Motor neuron (in vitro differentiated cells): ENCODE results near the gene KDM1B. TPM values are rescaled to one million over a fixed set of nuclear protein-coding genes. Genes with fewer than 3 reads are reported as not detected.

Experiments
- ATAC-seq, 8 experiments: fragments of 200-7000 bp; cut with Tn5 transposase; replicated peaks in 6 of 8; 2 replicates each; pipeline ENCODE4 v1.8.0; 2021; ENCODE audit warnings: mild to moderate bottlenecking in 8 of 8, moderate library complexity in 8 of 8
- H3K27ac ChIP-seq, 2 donors: fragments of 250-450 bp; sonication (Bioruptor Pico); 2 replicates each; pipeline ENCODE4 v1.9.0; 2021; ENCODE audit warnings: antibody characterized with exemption in 2 of 2, mild to moderate bottlenecking in 2 of 2, moderate library complexity in 1 of 2
- H3K4me1 ChIP-seq, 2 donors: fragments of 250-450 bp; sonication (Bioruptor Pico); replicated peaks in 1 of 2; 2 replicates each; pipeline ENCODE4 v1.6.1; 2021; ENCODE audit warnings: antibody characterized with exemption in 2 of 2, mild to moderate bottlenecking in 2 of 2, moderate library complexity in 1 of 2
- H3K4me3 ChIP-seq, 5 donors: fragments of 250-450 bp; sonication (Bioruptor Pico); 2 replicates each; pipeline ENCODE4 v1.9.0; 2021; ENCODE audit warnings: antibody characterized with exemption in 5 of 5, mild to moderate bottlenecking in 5 of 5, moderate library complexity in 4 of 5
- WGBS, 10 experiments: fragments of 450-650 bp; shearing (Covaris generic); methylation state at CpG; one replicate each; pipeline ENCODE4 v1.0.0; 2022; 5-methylcytosine and 5-hydroxymethylcytosine counted together
- in situ Hi-C, 9 experiments: fragments of 400-800 bp; cut with MboI; loops; one replicate each; pipeline ENCODE4 v1.15.0; 2021; ENCODE audit warnings: low sequenced_read_pairs in 9 of 9, low pct_unique_long_range_greater_than_20kb in 2 of 9; ENCODE audit not compliant: unreplicated experiment in 9 of 9
- total RNA-seq, 8 experiments: library from RNA; unstranded; fragments of 300-600 nt; gene quantifications; 2 replicates each; pipeline versions ENCODE4 v1.2.3 to v1.2.4, GENCODE V29; 2022

Gene KDM1B
- total RNA-seq, 8 experiments from 2014 or later: 11.9 to 28.1 (median 17.9) TPM

GRCh38 chr6:18264923-18265377, 109.7 kb downstream of the KDM1B start:
- Histone ChIP-seq H3K27ac (peak overlapping the region; percentile 3 to 96), H3K4me3 (peak overlapping the region; percentile 85 to 99 (median 94)), H3K4me1 (peaks cover 0 to 13% of the 10 kb centered on the region in 2 donors)
- in situ Hi-C loops: no loop called here
- WGBS, 10 experiments: 0 to 67% (median 5%) methylated on average over 1 to 7 of the region's 11 CpGs; no CpG with 5 or more reads in 4 of the 10 experiments
- no peak for ATAC-seq

- Histone ChIP-seq H3K4me1 (peaks cover 0 to 13% of the 10 kb centered on the region in 2 donors), H3K4me3 (no peak overlapping the region), H3K27ac (no peak overlapping the region)
- in situ Hi-C loops: no loop called here
- WGBS, 10 experiments: 85 to 100% (median 100%) methylated on average over 1 to 7 of the region's 14 CpGs; no CpG with 5 or more reads in 5 of the 10 experiments
- ATAC-seq: no peak
Observed at GRCh38 chr6:18265787-18266522, 110.7 kb downstream of the KDM1B start.

GRCh38 chr6:18266523-18266912, 111.3 kb downstream of the KDM1B start:
- no peak for ATAC-seq
- 89 to 100% (median 100%) methylated on average over 1 to 11 of the region's 11 CpGs; no CpG with 5 or more reads in 5 of the 10 experiments for WGBS, 10 experiments
- Histone ChIP-seq H3K27ac (no peak overlapping the region), H3K4me1 (peaks cover 0 to 13% of the 10 kb centered on the region in 2 donors), H3K4me3 (no peak overlapping the region)
- in situ Hi-C loops: no loop called here

- in situ Hi-C loops: no loop called here
- Histone ChIP-seq H3K27ac (no peak overlapping the region), H3K4me1 (peaks cover 0 to 4% of the 10 kb centered on the region in 2 donors), H3K4me3 (no peak overlapping the region)
- WGBS, 10 experiments: 43 to 93% (median 83%) methylated on average over 1 to 2 of the region's 4 CpGs; no CpG with 5 or more reads in 6 of the 10 experiments
- ATAC-seq: no peak
Observed at GRCh38 chr6:18268066-18268465, 112.8 kb downstream of the KDM1B start.

GRCh38 chr6:18269253-18269652, 114.0 kb downstream of the KDM1B start:
- in situ Hi-C loops: no loop called here
- H3K4me3 ChIP-seq: no peak overlapping the region
- peaks cover 0 to 4% of the 10 kb centered on the region in 2 donors for H3K4me1 ChIP-seq
- WGBS, 10 experiments: 0 to 90% (median 61%) methylated on average over 1 to 3 of the region's 3 CpGs; no CpG with 5 or more reads in 1 of the 10 experiments
- no peak overlapping the region for H3K27ac ChIP-seq
- ATAC-seq: no peak

- peaks cover 0 to 4% of the 10 kb centered on the region in 2 donors for H3K4me1 ChIP-seq
- in situ Hi-C loops: no loop called here
Observed at GRCh38 chr6:18269717-18270116, 114.5 kb downstream of the KDM1B start.

GRCh38 chr6:18270216-18270615, 115.0 kb downstream of the KDM1B start:
- peaks cover 0 to 1% of the 10 kb centered on the region in 2 donors for H3K4me1 ChIP-seq
- in situ Hi-C loops: no loop called here
- whole genome bisulfite sequencing, 10 experiments: 50 to 100% (median 92%) methylated on average over 1 to 4 of the region's 4 CpGs; no CpG with 5 or more reads in 1 of the 10 experiments
- ATAC-seq: no peak
- no peak overlapping the region for H3K27ac ChIP-seq
- no peak overlapping the region for H3K4me3 ChIP-seq

More at GRCh38 chr6:18269717-18270116, 114.5 kb downstream of the KDM1B start:
- 10 to 100% (median 81%) methylated on average over 1 to 6 of the region's 10 CpGs; no CpG with 5 or more reads in 3 of the 10 experiments for WGBS, 10 experiments
- H3K4me3 ChIP-seq: no peak overlapping the region
- peak in 2 of 8 experiments; percentile 6 to 16 for ATAC-seq
- H3K27ac ChIP-seq: no peak overlapping the region

Other genes with a start within 250 kb of the KDM1B start
- 10 to 100 TPM; 15.5 to 50.5 (median 24.5) TPM for gene KIF13A, start 167.8 kb upstream of the KDM1B start, total RNA-seq
- 1 to 10 TPM in 6 of 8 experiments, under 1 TPM in 2; 0.25 to 2.4 (median 1.6) TPM for gene NHLRC1, start 32.7 kb upstream of the KDM1B start, total RNA-seq
- gene TPMT, start 345 bp upstream of the KDM1B start, total RNA-seq: 10 to 100 TPM in 4 of 8 experiments, 1 to 10 TPM in 4; 6.7 to 24.3 (median 13.7) TPM
- 100 to 1,000 TPM in 1 of 8 experiments, 10 to 100 TPM in 7; 23.6 to 156 (median 58.8) TPM for gene DEK, start 109.1 kb downstream of the KDM1B start, total RNA-seq
- 1 to 10 TPM in 2 of 8 experiments, under 1 TPM in 6; 0.11 to 6.2 (median 0.51) TPM for gene RNF144B, start 231.9 kb downstream of the KDM1B start, total RNA-seq